ENCODE data around the gene ATXN7. TPM values are rescaled to one million over a fixed set of nuclear protein-coding genes. Genes with fewer than 3 reads are reported as not detected.

ATXN7 gene
- total and polyA plus RNA-seq, 2 of the 13 experiments (the other 11 are each of a cell fraction or from before 2014, with no cell fraction given), result 13.8 to 20.0 TPM

DNA sequence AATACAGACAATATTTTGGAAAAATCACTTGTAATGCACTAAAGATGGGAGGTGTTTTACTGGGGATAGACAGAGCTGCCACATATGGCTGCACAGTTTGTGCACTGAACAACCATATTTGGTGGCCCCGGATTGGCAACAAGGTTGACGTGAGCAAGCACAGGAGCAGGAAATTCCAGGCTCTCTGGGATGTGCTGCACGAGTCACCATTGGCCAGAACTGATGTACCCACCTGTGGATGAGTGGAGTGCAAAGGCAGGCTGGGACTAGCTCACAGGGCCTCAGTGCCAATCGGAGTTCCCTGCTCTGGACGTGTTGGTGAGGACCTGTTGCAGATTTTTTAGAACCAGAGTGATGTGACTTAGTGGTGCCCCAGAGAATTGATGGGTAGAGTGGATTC lies 90.5 kb downstream of the ATXN7 start:
- no peak overlapping the region for H3K27ac ChIP-seq (ENCODE audit: extremely low read length, insufficient read depth, low read length)

More for the DNA sequence above, 90.5 kb downstream of the ATXN7 start:
- no peak for DNase-seq (ENCODE audit: low spot score)
- ChIA-PET CTCF (ENCODE audit: low intra/inter-chr PET ratio, low total read pairs) (no interaction called here), POLR2A (no interaction called here)
- peaks cover 7% of the 10 kb centered on the region; the same call in 1 of the 2 replicates for H3K4me1 ChIP-seq (ENCODE audit: insufficient read depth, low read length)
- intact Hi-C loops (cut with micrococcal nuclease; ENCODE audit: unreplicated experiment), result no loop called here
- no peak overlapping the region for H3K4me3 ChIP-seq (replicated peaks in 1 of 3; ENCODE audit: insufficient read depth in 1 of 3, low read depth in 2 of 3, low read length in 3 of 3)
- no peaks in the 10 kb centered on the region for H3K9me3 ChIP-seq (ENCODE audit: low read length)
- H3K4me2 ChIP-seq (ENCODE audit: low read depth, low read length), result no peak overlapping the region
- no peak for FAIRE-seq
- WGBS (ENCODE audit: low lambda C conversion rate), result 97% methylated on average over 5 of the region's 5 CpGs
- TF ChIP-seq ZNF720 (CRISPR knock-in tag; IDR thresholded peaks at IDR 0.05), result no peak
- TF ChIP-seq, protein P1, sequence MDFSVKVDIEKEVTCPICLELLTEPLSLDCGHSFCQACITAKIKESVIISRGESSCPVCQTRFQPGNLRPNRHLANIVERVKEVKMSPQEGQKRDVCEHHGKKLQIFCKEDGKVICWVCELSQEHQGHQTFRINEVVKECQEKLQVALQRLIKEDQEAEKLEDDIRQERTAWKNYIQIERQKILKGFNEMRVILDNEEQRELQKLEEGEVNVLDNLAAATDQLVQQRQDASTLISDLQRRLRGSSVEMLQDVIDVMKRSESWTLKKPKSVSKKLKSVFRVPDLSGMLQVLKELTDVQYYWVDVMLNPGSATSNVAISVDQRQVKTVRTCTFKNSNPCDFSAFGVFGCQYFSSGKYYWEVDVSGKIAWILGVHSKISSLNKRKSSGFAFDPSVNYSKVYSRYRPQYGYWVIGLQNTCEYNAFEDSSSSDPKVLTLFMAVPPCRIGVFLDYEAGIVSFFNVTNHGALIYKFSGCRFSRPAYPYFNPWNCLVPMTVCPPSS (IDR thresholded peaks at IDR 0.05), result no peak
- no peak for TF ChIP-seq SAFB2 (CRISPR knock-in tag; IDR thresholded peaks at IDR 0.05; ENCODE audit: borderline replicate concordance, low read depth)
- TF ChIP-seq CHCHD3 (CRISPR knock-in tag; IDR thresholded peaks at IDR 0.05), result no peak
- TF ChIP-seq, protein P2, sequence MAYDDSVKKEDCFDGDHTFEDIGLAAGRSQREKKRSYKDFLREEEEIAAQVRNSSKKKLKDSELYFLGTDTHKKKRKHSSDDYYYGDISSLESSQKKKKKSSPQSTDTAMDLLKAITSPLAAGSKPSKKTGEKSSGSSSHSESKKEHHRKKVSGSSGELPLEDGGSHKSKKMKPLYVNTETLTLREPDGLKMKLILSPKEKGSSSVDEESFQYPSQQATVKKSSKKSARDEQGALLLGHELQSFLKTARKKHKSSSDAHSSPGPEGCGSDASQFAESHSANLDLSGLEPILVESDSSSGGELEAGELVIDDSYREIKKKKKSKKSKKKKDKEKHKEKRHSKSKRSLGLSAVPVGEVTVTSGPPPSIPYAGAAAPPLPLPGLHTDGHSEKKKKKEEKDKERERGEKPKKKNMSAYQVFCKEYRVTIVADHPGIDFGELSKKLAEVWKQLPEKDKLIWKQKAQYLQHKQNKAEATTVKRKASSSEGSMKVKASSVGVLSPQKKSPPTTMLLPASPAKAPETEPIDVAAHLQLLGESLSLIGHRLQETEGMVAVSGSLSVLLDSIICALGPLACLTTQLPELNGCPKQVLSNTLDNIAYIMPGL (CRISPR knock-in tag; IDR thresholded peaks at IDR 0.05; ENCODE audit: borderline replicate concordance in 1 of 2, low read depth in 1 of 2), result no peak
- TF ChIP-seq MYNN (CRISPR knock-in tag; IDR thresholded peaks at IDR 0.05; ENCODE audit: low read depth), result no peak
- no peak for TF ChIP-seq ZNF781 (CRISPR knock-in tag; IDR thresholded peaks at IDR 0.05; ENCODE audit: borderline replicate concordance, not compliant biosample characterization)
- TF ChIP-seq AHR (CRISPR knock-in tag; IDR thresholded peaks at IDR 0.05), result no peak
- TF ChIP-seq CBX1 (IDR thresholded peaks at IDR 0.05; ENCODE audit: low read depth), result no peak
- no peak for TF ChIP-seq ZNF749 (CRISPR knock-in tag; IDR thresholded peaks at IDR 0.05; ENCODE audit: borderline replicate concordance)
- no peak for TF ChIP-seq CC2D1A (CRISPR knock-in tag; IDR thresholded peaks at IDR 0.05)
- no peak overlapping the region for H3K9ac ChIP-seq (ENCODE audit: insufficient read depth, low read depth, low read length)
- H3K36me3 ChIP-seq (replicated peaks in 1 of 2; ENCODE audit: control insufficient read depth in 1 of 2, insufficient read depth in 2 of 2, low read length in 2 of 2), result peaks cover 5 to 33% of the 10 kb centered on the region in 2 experiments; a peak in 4 of 5 replicates
- no TSS peak for BruUV-seq (replicated peaks)
- no peak for ATAC-seq
- no peak overlapping the region for H2AFZ ChIP-seq (ENCODE audit: low read length)
- H4K20me1 ChIP-seq (ENCODE audit: insufficient read depth, low read length), result no peaks in the 10 kb centered on the region
- in situ Hi-C loops (cut with HindIII; ENCODE audit: extremely low pct_ligation_motif_present, low pct_unique_long_range_greater_than_20kb), result no loop called here
- peaks cover 5% of the 10 kb centered on the region for H3K79me2 ChIP-seq (ENCODE audit: insufficient read depth, low read length)
- no peaks in the 10 kb centered on the region for H3K27me3 ChIP-seq (ENCODE audit: control insufficient read depth in 1 of 2, insufficient read depth in 2 of 2, low read length in 2 of 2)

Data from HepG2 (cell line).